HG03280 (cell line): ENCODE measurements around the gene S100A3.

Experiments used
- ATAC-seq: cut with Tn5 transposase; IDR thresholded peaks from one replicate; pipeline ENCODE4 v1.9.1; 2021; ENCODE audit warnings: mild to moderate bottlenecking, moderate library complexity; ENCODE audit not compliant: unreplicated experiment

S100A3 gene

DNA sequence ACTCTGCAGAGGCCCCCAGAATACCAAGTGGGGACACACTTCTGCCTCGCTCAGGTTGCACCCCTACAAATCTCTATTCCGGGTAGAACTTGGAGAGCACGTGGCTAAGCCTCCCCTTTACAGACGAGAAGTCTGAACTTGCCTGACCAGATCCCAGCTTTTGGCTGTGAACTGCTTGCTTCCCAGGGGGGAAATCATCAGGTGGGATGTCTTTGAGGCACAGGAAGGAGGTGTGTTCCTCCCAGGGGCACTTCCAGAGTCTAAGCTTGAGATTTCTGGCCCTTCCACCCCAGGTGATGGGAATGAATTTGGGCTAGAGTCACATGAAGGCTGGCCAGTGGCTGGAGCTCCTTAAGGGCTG lies 1.3 kb upstream of the S100A3 start:
- ATAC-seq, result no peak

DNA sequence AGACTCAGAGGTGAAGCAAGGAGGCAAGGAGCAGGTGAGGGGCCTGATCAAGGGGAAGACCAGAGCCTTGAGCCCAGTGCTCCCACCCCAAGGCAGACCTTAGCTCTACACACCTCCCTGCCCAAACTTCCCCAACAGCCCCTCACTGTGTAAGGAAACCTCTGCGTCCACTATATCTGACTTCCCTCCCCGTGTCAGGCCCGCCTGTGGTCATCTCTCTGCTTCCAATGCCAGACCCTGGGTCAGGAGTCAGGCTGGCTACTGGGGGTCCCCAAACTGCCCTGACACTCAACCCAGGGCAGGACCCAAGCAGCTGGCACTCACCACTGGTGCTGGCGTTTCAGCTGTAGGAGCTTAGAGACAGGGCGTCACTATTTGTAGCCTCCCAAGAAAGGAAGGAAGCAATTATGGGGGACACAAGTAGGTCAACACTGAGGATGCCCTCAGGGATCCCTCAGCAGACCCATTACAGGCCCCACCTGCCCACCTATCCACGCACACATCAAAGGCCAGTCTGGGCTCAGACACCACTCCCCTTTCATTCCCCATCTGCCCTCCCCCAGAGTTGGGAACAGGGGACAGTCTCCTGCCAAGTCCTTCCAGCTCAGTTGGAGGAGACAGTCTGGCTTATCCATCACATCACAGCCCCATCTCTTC lies 811 bp upstream of the S100A3 start:
- ATAC-seq, result no peak

- ATAC-seq, result no peak
Observed at GRCh38 chr1:153547560-153548551, 1.2 kb downstream of the S100A3 start.

DNA sequence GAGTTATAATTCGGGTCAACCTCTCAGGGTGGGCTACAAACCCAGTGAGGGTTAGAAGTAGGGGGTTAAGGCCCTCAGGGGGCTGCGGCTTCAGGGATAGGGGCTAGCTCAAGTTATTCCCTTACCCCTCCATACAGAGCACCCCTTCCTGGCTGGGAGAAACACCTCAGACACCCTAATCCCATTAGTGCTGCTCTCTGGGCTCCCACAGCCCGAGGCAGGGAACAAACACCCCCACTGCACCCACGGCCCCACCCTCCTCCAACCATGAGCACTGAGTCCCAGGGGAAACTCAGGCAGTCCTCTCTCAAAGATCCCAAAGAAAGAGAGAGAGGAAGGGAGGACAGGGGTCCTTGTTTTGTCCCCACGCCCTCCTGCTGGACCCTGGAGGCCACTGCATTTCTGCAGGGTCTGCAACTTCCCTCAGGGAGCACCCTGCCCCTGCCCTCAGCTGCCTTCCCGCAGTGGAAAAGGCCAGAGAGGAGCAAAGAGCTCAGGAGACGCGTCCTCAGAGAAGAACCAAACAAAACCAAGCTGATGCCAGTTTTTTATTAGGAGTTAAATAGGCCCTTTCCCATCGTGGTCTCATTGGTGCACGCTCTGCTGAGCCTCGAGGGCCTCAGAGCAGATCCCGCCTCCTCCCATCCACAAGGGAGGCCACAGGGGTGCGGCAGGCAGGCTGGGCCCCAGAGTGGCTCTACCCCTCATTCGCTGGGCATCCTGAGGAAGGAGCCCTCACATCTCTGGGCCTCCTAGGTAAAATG lies 2.1 kb downstream of the S100A3 start:
- no peak for ATAC-seq

GRCh38 chr1:153546371-153546770 lies 2.7 kb downstream of the S100A3 start:
- no peak for ATAC-seq

DNA sequence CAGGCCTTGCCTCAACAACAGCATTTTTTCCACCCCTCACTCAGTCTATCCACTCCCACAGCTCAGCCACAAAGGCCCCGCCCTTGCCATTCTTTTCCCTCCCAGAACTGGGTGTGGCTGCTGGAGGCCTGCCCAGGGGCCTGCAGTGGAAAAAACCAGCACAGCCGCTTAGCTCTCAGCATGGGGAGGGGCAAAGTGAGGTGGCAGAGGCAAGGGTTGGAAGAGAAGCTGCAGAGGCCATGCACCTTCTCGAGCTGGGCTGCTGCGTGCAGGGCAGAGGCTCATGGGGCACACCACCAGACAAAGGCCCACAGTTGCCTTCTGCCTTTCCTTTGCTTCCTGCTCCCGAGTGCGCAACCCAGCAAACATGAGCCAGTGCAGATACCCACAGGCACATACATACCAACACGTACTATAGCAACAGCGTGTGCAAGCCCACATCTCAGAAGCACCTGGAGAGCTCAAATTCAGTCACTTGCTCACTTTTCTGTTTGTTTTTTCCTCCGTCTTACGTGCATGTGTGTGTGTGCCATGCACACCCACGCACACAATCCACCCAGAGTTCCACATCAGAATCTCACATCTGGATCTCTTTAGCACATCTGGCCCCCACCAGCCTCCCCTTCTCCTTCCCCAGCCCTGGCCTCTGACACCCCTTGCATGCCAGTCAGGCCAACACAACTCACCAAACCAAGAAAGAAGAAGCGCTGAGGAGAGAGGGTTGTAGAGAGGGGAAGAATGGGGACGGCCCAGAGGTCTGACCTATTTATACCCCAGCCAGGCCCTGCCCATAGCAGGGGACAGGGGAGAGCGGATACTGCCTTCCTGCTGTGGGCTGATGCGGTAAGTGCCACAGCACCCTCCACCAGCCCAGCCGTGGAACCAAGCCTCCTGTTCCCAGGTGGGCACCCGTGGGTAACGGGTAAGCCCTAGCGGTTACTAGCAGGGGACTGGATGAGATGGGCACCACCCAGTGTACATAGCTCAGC lies 3.7 kb downstream of the S100A3 start, which contains the start of gene S100A4:
Gene S100A4, minus strand, starts transcription at position 740 of the 989 bp plus-strand sequence. CDS start 1,012 bp downstream, outside the sequence.
- no peak for ATAC-seq

- no peak for ATAC-seq
Observed at GRCh38 chr1:153544453-153545066, 4.5 kb downstream of the S100A3 start.

DNA sequence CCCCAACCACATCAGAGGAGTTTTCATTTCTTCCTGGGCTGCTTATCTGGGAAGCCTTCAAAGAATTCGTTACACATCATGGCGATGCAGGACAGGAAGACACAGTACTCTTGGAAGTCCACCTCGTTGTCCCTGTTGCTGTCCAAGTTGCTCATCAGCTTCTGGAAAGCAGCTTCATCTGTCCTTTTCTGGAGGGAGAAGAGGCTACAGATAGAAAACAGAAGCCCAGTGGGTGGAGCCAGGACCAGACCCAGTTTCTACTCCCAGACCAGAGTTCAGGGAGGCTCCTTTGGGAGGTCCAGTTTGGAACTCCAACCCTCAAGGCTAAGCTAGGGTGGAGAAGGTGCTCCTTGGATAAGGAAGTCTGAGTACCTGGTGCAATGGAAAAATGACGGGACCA lies 5.3 kb downstream of the S100A3 start:
- ATAC-seq, result no peak

GRCh38 chr1:153542956-153543711 lies 5.9 kb downstream of the S100A3 start:
- ATAC-seq, result no peak

GRCh38 chr1:153541641-153542590 lies 7.1 kb downstream of the S100A3 start:
- ATAC-seq, result no peak

DNA sequence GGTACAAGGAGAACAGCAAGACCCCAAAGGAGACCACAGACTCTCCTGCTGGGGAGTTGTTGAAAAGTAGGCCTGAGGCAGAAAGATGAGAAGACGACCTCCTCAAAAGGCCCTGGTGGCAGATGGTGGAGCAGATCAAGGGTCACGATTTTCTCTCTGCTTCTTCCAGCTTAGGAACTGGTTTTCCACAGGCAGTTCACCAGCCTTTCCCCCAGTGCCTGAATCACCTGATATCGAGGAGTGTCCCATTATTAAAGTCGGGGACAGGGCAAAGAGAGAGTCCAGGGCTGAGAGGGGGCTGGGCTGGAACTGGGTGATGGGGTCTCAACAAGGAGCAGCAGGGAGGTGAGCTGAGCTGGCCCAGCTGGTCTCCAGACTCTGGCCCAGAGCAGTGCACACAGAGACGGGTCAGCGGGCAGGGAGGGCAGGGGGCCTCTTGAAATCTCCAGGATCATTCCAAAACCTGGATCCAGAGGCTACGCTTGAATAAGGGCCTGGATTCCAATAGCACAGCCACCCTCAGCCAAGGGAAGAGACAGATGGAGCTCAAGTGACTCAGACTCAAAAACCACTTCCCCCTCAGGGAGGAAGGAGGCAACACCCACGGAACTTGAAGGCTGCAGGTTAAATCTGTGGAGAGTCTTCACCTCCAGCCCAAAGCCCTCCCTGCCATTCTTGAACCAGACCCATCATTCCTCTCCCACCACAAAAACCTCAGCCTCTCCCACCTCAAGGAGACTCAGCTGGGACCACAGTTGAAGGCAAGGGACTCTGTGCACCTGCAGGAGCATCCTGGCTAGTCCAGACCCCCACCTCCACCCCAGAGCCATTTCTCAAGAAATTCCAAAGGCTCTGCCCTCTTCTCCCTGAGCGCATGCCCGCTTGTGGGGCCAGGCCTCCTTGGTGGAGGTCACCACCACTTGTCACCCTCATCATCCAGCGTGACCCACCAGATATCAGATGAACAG lies 8.4 kb downstream of the S100A3 start, which contains the start of gene S100A5:
Gene S100A5, minus strand, starts transcription at position 541 of the 968 bp plus-strand sequence. CDS start 743 bp downstream, outside the sequence.
- no peak for ATAC-seq

DNA sequence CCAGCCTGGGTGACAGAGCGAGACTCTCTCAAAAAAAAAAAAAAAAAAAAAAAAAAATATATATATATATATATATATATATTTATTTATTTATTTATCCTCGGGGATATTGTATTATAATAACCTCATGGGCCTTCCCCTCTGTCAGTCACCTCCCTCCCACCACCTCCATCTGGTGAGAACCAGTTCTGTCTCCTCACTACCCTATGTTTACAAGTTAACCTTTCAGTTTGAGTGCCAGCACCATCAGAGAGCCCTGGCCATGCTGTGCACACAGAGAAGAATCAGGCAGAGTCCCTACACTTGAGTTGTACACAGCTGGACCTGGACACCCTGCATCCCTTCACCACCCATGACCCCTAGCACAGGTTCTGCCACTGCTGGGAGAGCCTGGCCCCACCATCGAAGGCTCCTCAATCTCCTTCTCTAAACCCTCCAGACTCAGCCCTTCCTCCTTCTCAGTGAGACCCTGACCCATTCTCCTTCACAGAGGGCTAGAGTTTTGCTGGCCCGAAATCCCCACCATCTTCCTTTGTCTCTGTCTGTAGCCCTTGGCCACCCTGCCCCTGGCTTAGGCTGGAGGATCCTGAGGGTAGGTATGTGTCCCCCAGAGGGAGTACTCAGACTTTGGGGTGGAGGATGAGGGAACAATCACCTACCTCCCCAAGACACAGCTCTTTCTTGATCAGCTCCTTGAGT lies 9.5 kb downstream of the S100A3 start:
- ATAC-seq, result no peak

DNA sequence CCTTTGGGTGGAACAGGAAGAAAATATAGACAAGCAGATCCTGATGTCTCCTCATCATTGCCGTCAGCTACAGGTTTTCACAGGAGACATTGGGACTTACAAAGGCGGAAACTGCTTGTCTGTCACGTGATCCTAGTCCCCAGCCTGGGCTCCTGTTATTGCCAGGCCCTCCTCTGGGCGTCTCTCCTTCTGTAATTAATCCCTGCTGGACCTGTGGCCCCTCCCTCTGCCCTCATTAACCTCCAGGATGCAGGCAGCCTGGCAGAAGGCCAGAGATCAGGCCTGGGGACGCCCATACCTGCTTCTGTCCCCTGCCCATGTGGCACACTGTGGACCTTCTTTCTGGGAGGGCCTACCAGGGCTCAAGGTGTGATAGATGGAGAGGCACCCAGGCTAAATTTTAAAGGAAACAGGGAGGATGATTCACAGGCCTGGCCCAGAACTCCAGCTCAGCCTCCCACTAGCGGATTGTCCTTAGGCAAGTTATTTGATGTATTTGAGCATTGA lies 10.7 kb downstream of the S100A3 start:
- no peak for ATAC-seq

- ATAC-seq, result no peak
Observed at GRCh38 chr1:153537376-153537730, 11.7 kb downstream of the S100A3 start.

- no peak for ATAC-seq
Observed at GRCh38 chr1:153536671-153537375, 12.2 kb downstream of the S100A3 start.
